Muscle of leg (tissue), 11 donors: ENCODE data around the gene TGFBR2. TPM values are rescaled to one million over a fixed set of nuclear protein-coding genes. Genes with fewer than 3 reads are reported as not detected.

Source experiments
- DNase-seq: peaks from one replicate; pipeline ENCODE4 v3.0.0; 2013
- H3K27ac ChIP-seq: one replicate; pipeline ENCODE4 v1.5.1; 2013; ENCODE audit warnings: mild to moderate bottlenecking, low read length, control low read depth
- H3K27me3 ChIP-seq: one replicate; pipeline ENCODE4 v1.6.1; 2013; ENCODE audit warnings: low read length; ENCODE audit not compliant: control insufficient read depth, insufficient read depth
- H3K36me3 ChIP-seq: one replicate; pipeline ENCODE4 v1.6.1; 2013; ENCODE audit warnings: low read length; ENCODE audit not compliant: control insufficient read depth, insufficient read depth
- H3K4me1 ChIP-seq: one replicate; pipeline ENCODE4 v1.6.1; 2013; ENCODE audit warnings: low read length; ENCODE audit not compliant: control insufficient read depth, insufficient read depth
- H3K4me3 ChIP-seq: one replicate; pipeline ENCODE4 v1.5.1; 2013; ENCODE audit warnings: low read length, control low read depth
- H3K9me3 ChIP-seq: replicated peaks from 2 replicates; pipeline ENCODE4 v1.6.1; 2013; ENCODE audit warnings: low read depth, low read length; ENCODE audit not compliant: control insufficient read depth
- WGBS: methylation state at CpG from one replicate; pipeline ENCODE4 v1.1.5; 2013; ENCODE audit warnings: missing lambda C conversion rate; ENCODE audit not compliant: insufficient coverage; 5-methylcytosine and 5-hydroxymethylcytosine counted together
- polyA plus RNA-seq, 8 donors: library from polyadenylated mRNA; unstranded; fragments of 120-200 nt; gene quantifications; one replicate each; pipeline versions ENCODE4 v1.2.1 to v1.2.3, GENCODE V29; 2013; ENCODE audit warnings: inconsistent platforms in 1 of 8, low replicate concordance in 1 of 8; ENCODE audit not compliant: insufficient read length in 8 of 8, insufficient read depth in 1 of 8
- total RNA-seq: library from RNA; stranded (reverse); fragments of 120-200 nt; gene quantifications from one replicate; pipeline ENCODE4 v1.2.4, GENCODE V29; 2013

TGFBR2 gene
- total and polyA plus RNA-seq, 9 donors, result 47.7 to 110 (median 68.6) TPM

- H3K9me3 ChIP-seq, result no peaks in the 10 kb centered on the region
- no peaks in the 10 kb centered on the region for H3K36me3 ChIP-seq
- no peaks in the 10 kb centered on the region for H3K27me3 ChIP-seq
- H3K4me1 ChIP-seq, result peaks cover 3% of the 10 kb centered on the region
- no peak overlapping the region for H3K27ac ChIP-seq
- no peak overlapping the region for H3K4me3 ChIP-seq
- 82% methylated on average over 2 of the region's 4 CpGs for WGBS
- DNase-seq, result no peak
Measured at GRCh38 chr3:30609930-30610701, 3.7 kb downstream of the TGFBR2 start.

- 60% methylated on average over 1 of the region's 3 CpGs for WGBS
- no peak for DNase-seq
- H3K27me3 ChIP-seq, result no peaks in the 10 kb centered on the region
- H3K9me3 ChIP-seq, result no peaks in the 10 kb centered on the region
- H3K4me1 ChIP-seq, result no peaks in the 10 kb centered on the region
- no peak overlapping the region for H3K4me3 ChIP-seq
- no peaks in the 10 kb centered on the region for H3K36me3 ChIP-seq
- H3K27ac ChIP-seq, result no peak overlapping the region
Measured at GRCh38 chr3:30610702-30611368, 4.4 kb downstream of the TGFBR2 start.

- H3K4me1 ChIP-seq, result no peaks in the 10 kb centered on the region
- DNase-seq, result no peak
- 97% methylated on average over 6 of the region's 7 CpGs for WGBS
- H3K36me3 ChIP-seq, result no peaks in the 10 kb centered on the region
- H3K27me3 ChIP-seq, result no peaks in the 10 kb centered on the region
- H3K4me3 ChIP-seq, result no peak overlapping the region
- no peak overlapping the region for H3K27ac ChIP-seq
- no peaks in the 10 kb centered on the region for H3K9me3 ChIP-seq
Measured at GRCh38 chr3:30611613-30612436, 5.4 kb downstream of the TGFBR2 start.

GRCh38 chr3:30612437-30613132 lies 6.2 kb downstream of the TGFBR2 start:
- Histone ChIP-seq H3K4me3 (no peak overlapping the region), H3K27ac (no peak overlapping the region), H3K36me3 (no peaks in the 10 kb centered on the region), H3K4me1 (no peaks in the 10 kb centered on the region), H3K9me3 (no peaks in the 10 kb centered on the region), H3K27me3 (no peaks in the 10 kb centered on the region)
- DNase-seq, result no peak
- no CpG with 5 or more reads among the region's 3 CpGs for WGBS

- Histone ChIP-seq H3K4me3 (no peak overlapping the region), H3K4me1 (no peaks in the 10 kb centered on the region), H3K9me3 (no peaks in the 10 kb centered on the region), H3K27ac (no peak overlapping the region), H3K36me3 (no peaks in the 10 kb centered on the region), H3K27me3 (no peaks in the 10 kb centered on the region)
- DNase-seq, result no peak
- WGBS, result 100% methylated on average over 2 of the region's 3 CpGs
Measured at GRCh38 chr3:30613133-30613825, 6.9 kb downstream of the TGFBR2 start.

- no CpG with 5 or more reads among the region's 4 CpGs for WGBS
- Histone ChIP-seq H3K9me3 (no peaks in the 10 kb centered on the region), H3K27me3 (no peaks in the 10 kb centered on the region), H3K4me1 (no peaks in the 10 kb centered on the region), H3K4me3 (no peak overlapping the region), H3K27ac (no peak overlapping the region), H3K36me3 (no peaks in the 10 kb centered on the region)
- DNase-seq, result no peak
Measured at GRCh38 chr3:30614373-30614772, 8.0 kb downstream of the TGFBR2 start.

GRCh38 chr3:30614943-30615342 lies 8.5 kb downstream of the TGFBR2 start:
- no peak for DNase-seq
- Histone ChIP-seq H3K4me3 (no peak overlapping the region), H3K27me3 (no peaks in the 10 kb centered on the region), H3K9me3 (no peaks in the 10 kb centered on the region), H3K36me3 (no peaks in the 10 kb centered on the region), H3K27ac (no peak overlapping the region), H3K4me1 (no peaks in the 10 kb centered on the region)
- no CpG with 5 or more reads among the region's 1 CpG for WGBS

GRCh38 chr3:30615615-30616346 lies 9.4 kb downstream of the TGFBR2 start:
- H3K4me1 ChIP-seq, result no peaks in the 10 kb centered on the region
- no peak overlapping the region for H3K4me3 ChIP-seq
- DNase-seq, result no peak
- WGBS, result no CpG with 5 or more reads among the region's 3 CpGs
- H3K9me3 ChIP-seq, result no peaks in the 10 kb centered on the region
- H3K36me3 ChIP-seq, result no peaks in the 10 kb centered on the region
- no peaks in the 10 kb centered on the region for H3K27me3 ChIP-seq
- H3K27ac ChIP-seq, result no peak overlapping the region

- Histone ChIP-seq H3K9me3 (no peaks in the 10 kb centered on the region), H3K27me3 (no peaks in the 10 kb centered on the region), H3K36me3 (no peaks in the 10 kb centered on the region), H3K4me1 (no peaks in the 10 kb centered on the region), H3K4me3 (no peak overlapping the region), H3K27ac (no peak overlapping the region)
- DNase-seq, result no peak
- no CpG with 5 or more reads among the region's 1 CpG for WGBS
Measured at GRCh38 chr3:30616347-30617027, 10.1 kb downstream of the TGFBR2 start.
